ENCODE results near the gene RXRB.

Gene RXRB

DNA sequence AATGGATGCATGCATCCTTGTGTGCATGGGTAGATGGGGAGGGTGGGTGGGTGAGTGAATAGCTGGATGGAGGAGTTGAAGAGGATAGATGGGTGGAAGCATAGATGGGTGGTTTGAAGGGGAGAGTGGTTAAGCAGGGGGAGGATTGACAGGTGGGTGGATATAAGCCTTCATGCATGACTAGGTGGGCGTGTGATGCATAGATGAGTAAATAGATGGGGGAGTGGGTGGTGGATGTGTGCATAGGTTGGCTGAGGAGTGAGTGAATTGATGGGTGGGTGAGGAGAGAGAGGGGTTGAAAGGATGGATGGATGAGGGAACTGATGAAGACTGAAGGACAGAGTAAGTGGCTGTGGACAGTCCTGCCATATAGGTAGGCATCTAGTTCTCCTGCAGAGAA is 12.7 kb downstream of the RXRB start:
- Histone ChIP-seq H3K79me2 (ENCODE audit: insufficient read depth, low read length) (no peaks in the 10 kb centered on the region), H3K9me2 (ENCODE audit: low read depth, low read length) (no peaks in the 10 kb centered on the region), H3K4me1 (ENCODE audit: insufficient read depth, low read length, severe bottlenecking) (peaks cover 12% of the 10 kb centered on the region), H3K9me3 (ENCODE audit: low read length) (no peaks in the 10 kb centered on the region), H2AFZ (ENCODE audit: low read length) (no peak overlapping the region), H3K9ac (ENCODE audit: low read length) (no peak overlapping the region), H3K36me3 (ENCODE audit: insufficient read depth, low read length) (no peaks in the 10 kb centered on the region), H3K27ac (ENCODE audit: low read depth, low read length, poor library complexity, severe bottlenecking) (no peak overlapping the region), H3K4me2 (ENCODE audit: low read length) (no peak overlapping the region), H3K4me3 (ENCODE audit: low read depth, low read length, poor library complexity, severe bottlenecking) (no peak overlapping the region), H4K20me1 (ENCODE audit: insufficient read depth, low read length) (no peaks in the 10 kb centered on the region), H3F3A (ENCODE audit: insufficient read depth, low read length) (no peaks in the 10 kb centered on the region), H3K27me3 (ENCODE audit: insufficient read depth, low read length) (peaks cover 12% of the 10 kb centered on the region)
- TF ChIP-seq, protein P1, sequence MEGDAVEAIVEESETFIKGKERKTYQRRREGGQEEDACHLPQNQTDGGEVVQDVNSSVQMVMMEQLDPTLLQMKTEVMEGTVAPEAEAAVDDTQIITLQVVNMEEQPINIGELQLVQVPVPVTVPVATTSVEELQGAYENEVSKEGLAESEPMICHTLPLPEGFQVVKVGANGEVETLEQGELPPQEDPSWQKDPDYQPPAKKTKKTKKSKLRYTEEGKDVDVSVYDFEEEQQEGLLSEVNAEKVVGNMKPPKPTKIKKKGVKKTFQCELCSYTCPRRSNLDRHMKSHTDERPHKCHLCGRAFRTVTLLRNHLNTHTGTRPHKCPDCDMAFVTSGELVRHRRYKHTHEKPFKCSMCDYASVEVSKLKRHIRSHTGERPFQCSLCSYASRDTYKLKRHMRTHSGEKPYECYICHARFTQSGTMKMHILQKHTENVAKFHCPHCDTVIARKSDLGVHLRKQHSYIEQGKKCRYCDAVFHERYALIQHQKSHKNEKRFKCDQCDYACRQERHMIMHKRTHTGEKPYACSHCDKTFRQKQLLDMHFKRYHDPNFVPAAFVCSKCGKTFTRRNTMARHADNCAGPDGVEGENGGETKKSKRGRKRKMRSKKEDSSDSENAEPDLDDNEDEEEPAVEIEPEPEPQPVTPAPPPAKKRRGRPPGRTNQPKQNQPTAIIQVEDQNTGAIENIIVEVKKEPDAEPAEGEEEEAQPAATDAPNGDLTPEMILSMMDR (IDR thresholded peaks at IDR 0.05; ENCODE audit: low read length), result no peak
- TF ChIP-seq EZH2 (IDR thresholded peaks at IDR 0.05; ENCODE audit: borderline replicate concordance, low read length), result no peak

DNA sequence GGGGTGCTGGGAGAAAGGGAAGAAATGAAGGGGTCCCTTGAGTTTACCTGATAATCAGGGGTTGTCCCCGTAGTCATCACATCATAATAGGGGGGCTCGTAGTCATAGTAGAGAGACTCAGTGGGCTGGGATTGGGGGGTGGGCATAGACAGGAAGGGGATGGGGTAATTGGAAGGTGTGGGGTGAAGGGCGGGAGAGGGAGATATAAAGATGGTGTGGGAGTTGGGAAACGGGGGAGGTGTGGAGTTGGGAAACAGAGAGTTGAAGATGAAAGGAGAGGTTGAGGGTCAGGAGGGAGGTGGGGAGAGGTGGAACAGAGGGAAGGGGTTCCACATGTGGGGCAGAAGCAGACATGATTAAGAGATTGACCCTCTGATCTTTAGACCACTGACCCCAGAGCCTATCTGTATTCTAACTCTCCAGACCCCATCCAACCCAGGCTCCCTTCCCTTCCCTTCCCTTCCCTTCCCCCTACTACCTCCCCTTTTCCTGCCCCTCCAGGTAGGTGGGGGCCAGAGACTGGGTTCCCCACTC is 14.7 kb downstream of the RXRB start:
- Histone ChIP-seq H3K27me3 (ENCODE audit: insufficient read depth, low read length) (no peaks in the 10 kb centered on the region; the same call in none of the 2 replicates), H3F3A (ENCODE audit: insufficient read depth, low read length) (no peaks in the 10 kb centered on the region), H3K9me3 (ENCODE audit: low read length) (no peaks in the 10 kb centered on the region), H3K9me2 (ENCODE audit: low read depth, low read length) (no peaks in the 10 kb centered on the region), H3K4me1 (ENCODE audit: insufficient read depth, low read length, severe bottlenecking) (peaks cover 8% of the 10 kb centered on the region), H3K27ac (ENCODE audit: low read depth, low read length, poor library complexity, severe bottlenecking) (no peak overlapping the region), H4K20me1 (ENCODE audit: insufficient read depth, low read length) (no peaks in the 10 kb centered on the region), H2AFZ (ENCODE audit: low read length) (no peak overlapping the region), H3K4me2 (ENCODE audit: low read length) (no peak overlapping the region), H3K9ac (ENCODE audit: low read length) (no peak overlapping the region), H3K4me3 (ENCODE audit: low read depth, low read length, poor library complexity, severe bottlenecking) (no peak overlapping the region), H3K36me3 (ENCODE audit: insufficient read depth, low read length) (no peaks in the 10 kb centered on the region), H3K79me2 (ENCODE audit: insufficient read depth, low read length) (no peaks in the 10 kb centered on the region)
- no peak for TF ChIP-seq EZH2 (IDR thresholded peaks at IDR 0.05; ENCODE audit: borderline replicate concordance, low read length)
- TF ChIP-seq, protein P1 (IDR thresholded peaks at IDR 0.05; ENCODE audit: low read length), result no peak

DNA sequence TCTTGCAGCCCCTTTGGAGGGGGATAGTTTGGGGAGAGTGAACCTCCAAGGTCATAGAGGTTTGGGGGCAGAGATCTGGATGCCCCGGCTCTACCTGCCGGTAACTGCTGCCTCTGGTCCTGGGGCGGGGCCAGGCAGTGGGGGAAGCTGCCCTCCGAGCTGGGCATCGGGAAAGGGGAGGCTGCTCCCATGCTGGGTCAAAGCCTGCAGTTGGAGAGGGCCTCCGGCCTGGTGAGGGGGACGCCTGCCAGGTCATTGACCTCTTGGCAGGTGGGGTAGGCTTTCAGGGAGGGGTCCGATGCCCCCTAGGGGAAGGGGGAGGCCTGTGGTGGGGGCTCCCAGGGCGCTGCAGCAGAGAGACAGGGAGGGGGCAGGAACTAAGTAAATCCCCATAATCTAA is 15.3 kb downstream of the RXRB start:
- H3K4me3 ChIP-seq (ENCODE audit: low read depth, low read length, poor library complexity, severe bottlenecking), result no peak overlapping the region
- H3K4me1 ChIP-seq (ENCODE audit: insufficient read depth, low read length, severe bottlenecking), result peaks cover 8% of the 10 kb centered on the region
- H3F3A ChIP-seq (ENCODE audit: insufficient read depth, low read length), result no peaks in the 10 kb centered on the region
- H3K27me3 ChIP-seq (ENCODE audit: insufficient read depth, low read length), result no peaks in the 10 kb centered on the region; the same call in none of the 2 replicates
- no peak overlapping the region for H3K4me2 ChIP-seq (ENCODE audit: low read length)
- H3K79me2 ChIP-seq (ENCODE audit: insufficient read depth, low read length), result no peaks in the 10 kb centered on the region
- H3K9ac ChIP-seq (ENCODE audit: low read length), result no peak overlapping the region
- no peak overlapping the region for H2AFZ ChIP-seq (ENCODE audit: low read length)
- TF ChIP-seq, protein P1 (IDR thresholded peaks at IDR 0.05; ENCODE audit: low read length), result no peak
- no peak for TF ChIP-seq EZH2 (IDR thresholded peaks at IDR 0.05; ENCODE audit: borderline replicate concordance, low read length)
- H3K9me2 ChIP-seq (ENCODE audit: low read depth, low read length), result no peaks in the 10 kb centered on the region
- H3K36me3 ChIP-seq (ENCODE audit: insufficient read depth, low read length), result no peaks in the 10 kb centered on the region
- H3K9me3 ChIP-seq (ENCODE audit: low read length), result no peaks in the 10 kb centered on the region
- no peaks in the 10 kb centered on the region for H4K20me1 ChIP-seq (ENCODE audit: insufficient read depth, low read length)
- H3K27ac ChIP-seq (ENCODE audit: low read depth, low read length, poor library complexity, severe bottlenecking), result no peak overlapping the region
